ENCODE results near the gene ZYG11B.

GRCh38 chr1:52733368-52733767, 7.1 kb downstream of the ZYG11B start:
- TF ChIP-seq CTCF (IDR thresholded peaks at IDR 0.05) (no peak), POLR2A (IDR thresholded peaks at IDR 0.05) (no peak)

All from ovary (tissue), 3 donors.